GM18907 (cell line): ENCODE data around the gene LACTB.
A peak's percentile ranks its signal among the peaks of the same experiment; 100 is the strongest.

ENCODE experiments used
- ATAC-seq: cut with Tn5 transposase; IDR thresholded peaks from one replicate; pipeline ENCODE4 v1.9.1; 2021; ENCODE audit warnings: mild to moderate bottlenecking, moderate library complexity; ENCODE audit not compliant: unreplicated experiment

Gene LACTB

GRCh38 chr15:63122002-63122875, 578 bp downstream of the LACTB start:
- peak; percentile 85 for ATAC-seq

GRCh38 chr15:63124506-63124905, 2.8 kb downstream of the LACTB start:
- no peak for ATAC-seq

- ATAC-seq = no peak
These were observed 5.1 kb downstream of the LACTB start for GRCh38 chr15:63126726-63127125.

GRCh38 chr15:63133786-63134185, 12.1 kb downstream of the LACTB start:
- no peak for ATAC-seq

- no peak for ATAC-seq
These were observed 12.8 kb downstream of the LACTB start for GRCh38 chr15:63134245-63134985.

GRCh38 chr15:63135281-63135680, 13.6 kb downstream of the LACTB start:
- ATAC-seq = no peak

- ATAC-seq = no peak
These were observed 14.1 kb downstream of the LACTB start for GRCh38 chr15:63135804-63136203.

- no peak for ATAC-seq
These were observed 15.1 kb downstream of the LACTB start for GRCh38 chr15:63136742-63137141.

GRCh38 chr15:63140936-63141335, 19.3 kb downstream of the LACTB start:
- no peak for ATAC-seq

- no peak for ATAC-seq
These were observed 23.8 kb downstream of the LACTB start for GRCh38 chr15:63145426-63145825.

GRCh38 chr15:63146684-63147083, 25.0 kb downstream of the LACTB start:
- no peak for ATAC-seq

- ATAC-seq = no peak
These were observed 30.0 kb downstream of the LACTB start for GRCh38 chr15:63151665-63152064.

GRCh38 chr15:63155486-63155885, 33.8 kb downstream of the LACTB start:
- ATAC-seq = no peak

- ATAC-seq = no peak
These were observed 34.5 kb downstream of the LACTB start for GRCh38 chr15:63156086-63156710.

- no peak for ATAC-seq
These were observed 35.1 kb downstream of the LACTB start for GRCh38 chr15:63156755-63157117.

GRCh38 chr15:63157118-63157843, 35.6 kb downstream of the LACTB start, which contains the start of gene RPS27L:
RPS27L (minus strand) TSS chr15:63157477; CDS start chr15:63157405, 72 bp downstream.
- peak; percentile 92 for ATAC-seq

GRCh38 chr15:63157891-63158431, 36.3 kb downstream of the LACTB start:
- ATAC-seq = peak; percentile 37

- no peak for ATAC-seq
These were observed 39.0 kb downstream of the LACTB start for GRCh38 chr15:63160638-63161037.

GRCh38 chr15:63163217-63163616, 41.6 kb downstream of the LACTB start:
- no peak for ATAC-seq

- ATAC-seq = no peak
These were observed 43.7 kb downstream of the LACTB start for GRCh38 chr15:63165166-63165859.
